Activated naive CD8-positive, alpha-beta T cell treated with anti-CD3 and anti-CD28 coated beads for 36 hours (primary cell): ENCODE data around the gene TRIM10. TPM values are rescaled to one million over a fixed set of nuclear protein-coding genes. Genes with fewer than 3 reads are reported as not detected.

Source experiments
- DNase-seq: peaks from one replicate; pipeline ENCODE4 v3.0.0; 2021
- H3K27ac Mint-ChIP-seq: one replicate; pipeline ENCODE4 v1.8.0; 2022; ENCODE audit warnings: mild to moderate bottlenecking, moderate library complexity, mixed read lengths
- H3K27me3 Mint-ChIP-seq: one replicate; pipeline ENCODE4 v1.8.0; 2022; ENCODE audit warnings: mild to moderate bottlenecking, mixed read lengths
- H3K36me3 Mint-ChIP-seq: one replicate; pipeline ENCODE4 v1.8.0; 2021; ENCODE audit warnings: mild to moderate bottlenecking, mixed read lengths
- H3K4me1 Mint-ChIP-seq: one replicate; pipeline ENCODE4 v1.8.0; 2021; ENCODE audit warnings: mixed read lengths
- H3K4me3 Mint-ChIP-seq: one replicate; pipeline ENCODE4 v1.8.0; 2022; ENCODE audit warnings: mild to moderate bottlenecking, moderate library complexity, mixed read lengths
- H3K9me3 Mint-ChIP-seq: one replicate; pipeline ENCODE4 v1.8.0; 2022; ENCODE audit warnings: mixed read lengths
- total RNA-seq, 2 experiments: library from RNA; stranded (reverse); gene quantifications; one replicate each; pipeline ENCODE4 v1.2.3, GENCODE V29; 2021

TRIM10 gene, protein sequence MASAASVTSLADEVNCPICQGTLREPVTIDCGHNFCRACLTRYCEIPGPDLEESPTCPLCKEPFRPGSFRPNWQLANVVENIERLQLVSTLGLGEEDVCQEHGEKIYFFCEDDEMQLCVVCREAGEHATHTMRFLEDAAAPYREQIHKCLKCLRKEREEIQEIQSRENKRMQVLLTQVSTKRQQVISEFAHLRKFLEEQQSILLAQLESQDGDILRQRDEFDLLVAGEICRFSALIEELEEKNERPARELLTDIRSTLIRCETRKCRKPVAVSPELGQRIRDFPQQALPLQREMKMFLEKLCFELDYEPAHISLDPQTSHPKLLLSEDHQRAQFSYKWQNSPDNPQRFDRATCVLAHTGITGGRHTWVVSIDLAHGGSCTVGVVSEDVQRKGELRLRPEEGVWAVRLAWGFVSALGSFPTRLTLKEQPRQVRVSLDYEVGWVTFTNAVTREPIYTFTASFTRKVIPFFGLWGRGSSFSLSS
- total RNA-seq = not detected

DNA sequence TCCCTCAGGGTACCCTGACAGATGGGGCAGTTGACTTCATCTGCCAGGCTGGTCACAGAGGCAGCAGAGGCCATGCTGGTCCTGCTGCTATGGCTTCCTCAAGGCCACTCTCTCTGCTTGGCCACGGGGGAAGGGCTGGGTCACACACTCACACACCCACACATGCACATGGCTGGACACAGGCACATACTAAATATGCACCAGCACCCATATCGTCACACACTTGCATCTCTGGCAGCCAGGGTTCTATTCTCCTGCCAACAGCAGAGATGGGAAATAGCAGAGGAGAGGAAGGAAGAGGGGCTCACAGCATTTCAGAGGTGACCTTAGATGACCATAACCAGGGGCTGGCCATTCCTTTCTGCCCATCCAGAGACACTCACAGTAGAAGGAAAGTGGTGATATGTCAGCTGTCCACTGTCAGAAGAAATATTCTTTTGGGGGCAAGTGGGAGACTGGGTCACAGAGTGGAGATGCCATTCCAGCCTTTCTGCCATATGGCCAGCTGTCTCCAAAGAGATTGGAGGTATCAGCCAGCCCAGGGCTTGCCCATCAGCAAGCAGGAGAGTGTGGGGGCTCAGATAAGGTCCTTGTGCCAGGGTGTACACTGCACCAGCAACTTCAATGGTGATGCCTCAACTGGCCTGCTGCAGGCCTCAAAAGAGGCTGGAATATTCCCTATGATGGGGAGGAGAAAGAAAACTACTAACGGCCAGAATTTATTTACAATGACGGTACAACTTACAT, at the start of gene TRIM10:
TSS of gene TRIM10 (minus strand) at position 427 of the 747 bp plus-strand sequence. CDS start at position 74, 353 bp downstream.
- no peak within 1 kb of the TSS for H3K4me3 Mint-ChIP-seq
- H3K4me1 Mint-ChIP-seq = peaks cover 26% of the 10 kb centered on the region
- no peaks in the 10 kb centered on the region for H3K9me3 Mint-ChIP-seq
- no peaks in the 10 kb centered on the region for H3K36me3 Mint-ChIP-seq
- peaks cover 39% of the 10 kb centered on the region for H3K27me3 Mint-ChIP-seq
- no peak for DNase-seq
- no peak within 1 kb of the TSS for H3K27ac Mint-ChIP-seq

GRCh38 chr6:30207619-30208295, 46.7 kb upstream of the TRIM10 start:
- DNase-seq = no peak
- Mint-ChIP-seq H3K4me3 (no peak overlapping the region), H3K27me3 (no peaks in the 10 kb centered on the region), H3K27ac (no peak overlapping the region), H3K4me1 (peaks cover 62% of the 10 kb centered on the region), H3K36me3 (peaks cover 30% of the 10 kb centered on the region), H3K9me3 (no peaks in the 10 kb centered on the region)

DNA sequence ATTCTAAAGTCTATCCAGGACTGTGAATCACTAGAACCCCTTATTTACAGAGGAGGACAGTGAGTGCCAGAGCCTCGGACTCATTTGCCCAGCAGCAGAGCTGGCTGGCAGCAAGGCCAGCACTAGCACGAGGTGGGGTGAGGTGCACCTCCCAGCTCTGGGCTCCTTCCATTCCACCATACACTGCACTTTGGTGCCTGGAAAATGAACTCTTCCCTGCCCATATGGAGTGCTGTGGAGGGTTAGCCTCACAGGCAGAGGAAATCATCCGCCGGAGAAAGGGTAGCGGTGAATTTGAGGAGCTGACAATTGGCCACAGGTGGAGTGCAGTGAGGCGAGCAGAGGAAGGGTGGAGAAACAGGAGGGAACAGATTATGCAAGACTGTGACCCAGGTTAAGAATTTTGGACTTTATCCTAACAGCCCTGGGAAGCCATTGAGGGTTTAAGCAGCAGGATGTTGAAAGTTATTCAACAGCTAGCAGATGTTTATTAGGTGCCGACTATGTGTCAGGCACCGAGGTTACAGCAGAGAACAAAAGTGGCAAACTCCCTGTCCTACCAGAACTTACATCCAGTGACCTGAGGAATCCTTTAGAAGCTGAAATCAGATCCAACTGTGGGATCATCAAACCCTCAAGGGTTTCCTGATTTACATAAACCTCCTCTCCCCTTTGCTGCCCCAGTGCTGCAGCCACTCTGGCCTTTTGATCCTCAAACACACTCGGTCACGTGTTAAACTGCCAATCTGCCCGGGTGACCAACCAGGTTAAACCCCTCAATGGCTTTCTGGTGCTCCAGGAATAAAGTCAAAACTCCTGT, 46.0 kb upstream of the TRIM10 start:
- peaks cover 31% of the 10 kb centered on the region for H3K36me3 Mint-ChIP-seq
- H3K4me3 Mint-ChIP-seq = no peak overlapping the region
- H3K27me3 Mint-ChIP-seq = no peaks in the 10 kb centered on the region
- H3K4me1 Mint-ChIP-seq = peaks cover 64% of the 10 kb centered on the region
- no peak overlapping the region for H3K27ac Mint-ChIP-seq
- no peak for DNase-seq
- no peaks in the 10 kb centered on the region for H3K9me3 Mint-ChIP-seq

- H3K27ac Mint-ChIP-seq = no peak overlapping the region
- no peaks in the 10 kb centered on the region for H3K9me3 Mint-ChIP-seq
- no peak overlapping the region for H3K4me3 Mint-ChIP-seq
- H3K4me1 Mint-ChIP-seq = peaks cover 60% of the 10 kb centered on the region
- H3K36me3 Mint-ChIP-seq = peaks cover 24% of the 10 kb centered on the region
- no peaks in the 10 kb centered on the region for H3K27me3 Mint-ChIP-seq
- DNase-seq = no peak
Measured at GRCh38 chr6:30206152-30206551, 45.1 kb upstream of the TRIM10 start.

DNA sequence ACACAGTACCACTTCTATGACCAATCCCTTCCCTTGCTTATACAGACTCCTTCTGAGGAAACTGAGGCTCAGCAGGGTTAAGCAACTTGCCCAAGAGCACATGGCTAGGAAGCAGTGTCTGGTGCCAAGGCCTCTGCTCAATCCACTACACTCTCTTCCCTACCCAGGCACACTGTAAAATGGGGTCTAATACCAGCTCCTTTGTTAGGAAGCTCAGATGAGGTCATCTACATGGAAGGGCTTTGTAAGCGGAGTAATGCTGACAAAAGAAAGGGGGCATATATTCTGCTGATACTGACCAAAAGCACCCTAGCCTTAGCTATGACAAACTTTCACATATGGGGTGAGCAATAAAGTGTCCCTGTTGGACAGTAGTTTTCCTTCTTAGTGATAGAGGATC, 43.1 kb upstream of the TRIM10 start:
- Mint-ChIP-seq H3K4me3 (no peak overlapping the region), H3K27ac (no peak overlapping the region), H3K4me1 (peaks cover 55% of the 10 kb centered on the region), H3K27me3 (no peaks in the 10 kb centered on the region), H3K9me3 (no peaks in the 10 kb centered on the region), H3K36me3 (peaks cover 20% of the 10 kb centered on the region)
- no peak for DNase-seq

GRCh38 chr6:30202366-30202765, 41.4 kb upstream of the TRIM10 start:
- no peak for DNase-seq
- peaks cover 41% of the 10 kb centered on the region for H3K4me1 Mint-ChIP-seq
- no peaks in the 10 kb centered on the region for H3K27me3 Mint-ChIP-seq
- peaks cover 18% of the 10 kb centered on the region for H3K36me3 Mint-ChIP-seq
- no peaks in the 10 kb centered on the region for H3K9me3 Mint-ChIP-seq
- no peak overlapping the region for H3K27ac Mint-ChIP-seq
- no peak overlapping the region for H3K4me3 Mint-ChIP-seq

DNA sequence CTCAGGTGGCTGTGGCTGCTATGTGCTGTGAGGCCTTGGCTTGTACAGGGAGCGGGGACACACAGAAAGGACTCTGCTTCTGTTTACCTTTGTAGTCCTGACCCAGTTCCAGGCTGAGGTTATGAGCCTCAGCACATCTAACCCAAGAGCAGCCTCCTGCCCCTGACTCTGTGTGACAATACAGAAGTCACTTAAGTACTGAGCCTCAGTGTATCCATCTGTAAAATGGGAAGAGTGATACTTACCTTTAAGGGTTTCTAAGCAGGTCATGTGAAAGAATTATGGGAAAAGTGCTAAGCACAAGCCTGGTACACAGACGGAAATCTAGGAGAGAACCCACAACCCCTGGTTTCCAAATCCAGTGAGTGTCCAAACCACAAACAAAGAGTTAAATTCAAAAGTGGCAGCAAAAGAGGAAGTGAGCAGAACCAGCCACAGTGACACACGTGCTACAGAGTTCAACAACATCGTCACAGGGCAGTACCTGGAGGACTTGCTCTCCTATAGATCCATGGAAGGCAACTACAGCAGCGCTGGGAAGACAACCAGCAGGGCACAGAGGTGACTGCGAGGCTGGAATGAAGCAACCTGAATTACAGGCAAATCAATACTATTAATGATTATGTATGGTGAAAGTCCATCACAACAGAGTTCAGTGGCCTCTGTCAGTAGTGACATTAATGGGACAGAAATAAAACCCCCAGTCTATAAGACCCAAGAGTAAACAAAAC, 39.7 kb upstream of the TRIM10 start:
- Mint-ChIP-seq H3K4me1 (peaks cover 29% of the 10 kb centered on the region), H3K4me3 (no peak overlapping the region), H3K27me3 (no peaks in the 10 kb centered on the region), H3K36me3 (peaks cover 19% of the 10 kb centered on the region), H3K27ac (no peak overlapping the region), H3K9me3 (no peaks in the 10 kb centered on the region)
- no peak for DNase-seq

GRCh38 chr6:30198166-30199084, 37.4 kb upstream of the TRIM10 start:
- Mint-ChIP-seq H3K4me1 (peaks cover 24% of the 10 kb centered on the region), H3K27me3 (no peaks in the 10 kb centered on the region), H3K4me3 (no peak overlapping the region), H3K27ac (no peak overlapping the region), H3K36me3 (peaks cover 19% of the 10 kb centered on the region), H3K9me3 (no peaks in the 10 kb centered on the region)
- DNase-seq = no peak

DNA sequence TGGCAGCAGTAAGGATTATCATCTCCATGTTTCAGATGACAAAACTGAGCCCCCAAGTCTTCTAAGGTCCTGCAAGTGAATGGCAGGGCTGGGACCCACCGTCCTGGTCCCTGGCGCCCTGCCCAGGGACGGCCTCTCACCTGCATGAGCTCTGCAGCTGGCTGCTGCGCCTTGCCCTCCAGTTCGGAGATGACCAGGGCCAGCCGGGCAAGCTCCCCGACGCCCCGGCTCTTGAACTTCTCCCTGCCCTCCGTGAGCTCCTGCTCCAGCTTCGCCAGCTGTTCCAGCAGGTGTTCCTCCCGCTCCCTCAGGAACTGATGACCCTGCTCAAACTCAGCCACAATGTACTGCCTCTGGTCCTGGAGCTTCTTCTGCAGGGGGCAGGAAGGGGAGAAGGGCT, 35.4 kb upstream of the TRIM10 start:
- H3K4me3 Mint-ChIP-seq = no peak overlapping the region
- no peak for DNase-seq
- H3K27ac Mint-ChIP-seq = no peak overlapping the region
- peaks cover 16% of the 10 kb centered on the region for H3K36me3 Mint-ChIP-seq
- peaks cover 14% of the 10 kb centered on the region for H3K4me1 Mint-ChIP-seq
- H3K27me3 Mint-ChIP-seq = no peaks in the 10 kb centered on the region
- no peaks in the 10 kb centered on the region for H3K9me3 Mint-ChIP-seq

GRCh38 chr6:30195951-30196350, 34.9 kb upstream of the TRIM10 start:
- no peak for DNase-seq
- H3K4me1 Mint-ChIP-seq = peaks cover 9% of the 10 kb centered on the region
- H3K4me3 Mint-ChIP-seq = no peak overlapping the region
- H3K27ac Mint-ChIP-seq = no peak overlapping the region
- H3K9me3 Mint-ChIP-seq = no peaks in the 10 kb centered on the region
- H3K36me3 Mint-ChIP-seq = peaks cover 16% of the 10 kb centered on the region
- H3K27me3 Mint-ChIP-seq = no peaks in the 10 kb centered on the region

DNA sequence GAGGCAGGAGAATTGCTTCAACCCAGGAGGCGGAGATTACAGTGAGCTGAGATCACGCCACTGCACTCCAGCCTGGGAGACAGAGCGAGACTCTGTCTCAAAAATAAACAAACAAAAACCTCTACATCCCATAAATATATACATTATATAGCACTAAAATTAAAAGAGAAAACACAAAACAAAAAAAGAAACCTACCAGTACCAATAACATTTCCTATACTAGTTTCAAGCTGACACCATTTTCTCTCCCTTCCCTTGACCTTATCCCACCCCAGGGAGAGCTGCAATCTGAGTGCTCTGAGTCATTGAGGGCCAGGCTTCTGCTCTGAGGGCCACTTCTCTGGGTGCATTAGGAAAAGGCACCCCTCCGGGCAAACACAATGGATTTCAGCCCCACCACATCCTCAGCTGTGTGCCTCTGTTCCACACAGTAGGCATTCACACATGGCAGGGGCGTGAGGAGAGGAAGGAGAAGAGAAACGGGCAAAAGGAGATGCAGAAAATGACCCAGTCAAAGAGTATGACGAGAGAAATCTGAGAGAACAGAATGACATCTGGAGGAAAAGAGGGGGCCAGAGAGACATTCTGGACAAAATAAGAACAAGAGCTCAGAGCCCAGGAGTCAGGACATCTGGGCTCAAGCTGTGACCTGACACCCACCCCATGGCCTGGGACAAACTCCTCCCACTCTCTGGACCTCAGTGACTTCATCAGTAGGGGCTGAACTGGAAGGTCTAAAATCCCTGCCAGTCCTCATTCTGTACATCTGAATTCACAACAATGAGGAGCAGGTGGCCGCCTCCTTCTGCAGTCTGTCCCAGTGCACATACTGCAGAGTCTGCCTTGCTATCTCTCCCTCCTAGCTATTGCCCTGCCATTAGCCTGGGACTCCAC, 34.0 kb upstream of the TRIM10 start:
- H3K27ac Mint-ChIP-seq = peak overlapping the region; percentile 1
- H3K9me3 Mint-ChIP-seq = no peaks in the 10 kb centered on the region

GRCh38 chr6:30192076-30192475, 31.1 kb upstream of the TRIM10 start:
- H3K27ac Mint-ChIP-seq = no peak overlapping the region

More for the DNA sequence above, 34.0 kb upstream of the TRIM10 start:
- DNase-seq = no peak
- Mint-ChIP-seq H3K4me3 (no peak overlapping the region), H3K4me1 (peaks cover 3% of the 10 kb centered on the region), H3K27me3 (no peaks in the 10 kb centered on the region), H3K36me3 (peaks cover 10% of the 10 kb centered on the region)

More at GRCh38 chr6:30192076-30192475, 31.1 kb upstream of the TRIM10 start:
- Mint-ChIP-seq H3K36me3 (peaks cover 14% of the 10 kb centered on the region), H3K27me3 (no peaks in the 10 kb centered on the region), H3K4me1 (peaks cover 3% of the 10 kb centered on the region), H3K9me3 (no peaks in the 10 kb centered on the region), H3K4me3 (no peak overlapping the region)
- DNase-seq = no peak
